ENCODE measurements around the gene SERPINE2. TPM values are rescaled to one million over a fixed set of nuclear protein-coding genes. Genes with fewer than 3 reads are reported as not detected.

Gene SERPINE2
- polyA plus RNA-seq, 1 experiment: 24.0 TPM

GRCh38 chr2:224033601-224034000, 5.5 kb downstream of the SERPINE2 start:
- CTCF ChIA-PET: no interaction called here

DNA sequence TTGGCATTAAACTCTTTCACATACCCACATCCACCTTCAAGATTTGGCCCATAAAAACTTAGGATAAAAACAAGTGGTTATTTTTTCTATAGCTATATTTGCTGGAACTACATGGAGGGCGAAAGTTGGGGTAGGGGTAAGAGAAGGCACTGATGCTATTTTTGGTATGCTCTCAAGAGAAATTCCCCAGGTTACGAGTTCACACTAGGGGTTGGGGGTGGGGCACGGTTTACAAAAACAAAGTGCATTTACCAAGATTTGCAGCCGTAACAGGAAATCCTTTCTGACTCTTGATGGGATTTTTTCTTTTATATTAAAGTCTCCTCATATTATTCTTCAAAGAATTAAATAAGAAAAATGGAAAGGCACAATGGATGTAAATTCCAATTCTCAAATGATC, 6.8 kb downstream of the SERPINE2 start:
- H3K9me3 ChIP-seq (ENCODE audit: control insufficient read depth, insufficient read depth, low read length): no peaks in the 10 kb centered on the region
- ChIA-PET CTCF (interaction anchor here (0.6 to 1.4 kb wide), 2 partner anchors 16 to 252 kb away, joined by 4 read pairs; no protein-coding TSS in a partner anchor), POLR2A (no interaction called here)
- no peaks in the 10 kb centered on the region for H3K27me3 ChIP-seq (ENCODE audit: control insufficient read depth, insufficient read depth, low read length)
- TF ChIP-seq CTCF (IDR thresholded peaks at IDR 0.05; ENCODE audit: low read depth, low read length): no peak
- H3K4me3 ChIP-seq (ENCODE audit: low read depth, low read length): no peak overlapping the region
- no peak overlapping the region for H3K27ac ChIP-seq (ENCODE audit: low read depth, low read length)
- DNase-seq (ENCODE audit: low read depth, low spot score): no peak

More at GRCh38 chr2:224033601-224034000, 5.5 kb downstream of the SERPINE2 start:
- no peak for TF ChIP-seq CTCF (IDR thresholded peaks at IDR 0.05; ENCODE audit: low read depth, low read length)
- no peak overlapping the region for H3K4me3 ChIP-seq (ENCODE audit: low read depth, low read length)
- no peaks in the 10 kb centered on the region for H3K9me3 ChIP-seq (ENCODE audit: control insufficient read depth, insufficient read depth, low read length)
- H3K27me3 ChIP-seq (ENCODE audit: control insufficient read depth, insufficient read depth, low read length): no peaks in the 10 kb centered on the region
- no peak overlapping the region for H3K27ac ChIP-seq (ENCODE audit: low read depth, low read length)
- DNase-seq (ENCODE audit: low read depth, low spot score): no peak
- POLR2A ChIA-PET: no interaction called here

DNA sequence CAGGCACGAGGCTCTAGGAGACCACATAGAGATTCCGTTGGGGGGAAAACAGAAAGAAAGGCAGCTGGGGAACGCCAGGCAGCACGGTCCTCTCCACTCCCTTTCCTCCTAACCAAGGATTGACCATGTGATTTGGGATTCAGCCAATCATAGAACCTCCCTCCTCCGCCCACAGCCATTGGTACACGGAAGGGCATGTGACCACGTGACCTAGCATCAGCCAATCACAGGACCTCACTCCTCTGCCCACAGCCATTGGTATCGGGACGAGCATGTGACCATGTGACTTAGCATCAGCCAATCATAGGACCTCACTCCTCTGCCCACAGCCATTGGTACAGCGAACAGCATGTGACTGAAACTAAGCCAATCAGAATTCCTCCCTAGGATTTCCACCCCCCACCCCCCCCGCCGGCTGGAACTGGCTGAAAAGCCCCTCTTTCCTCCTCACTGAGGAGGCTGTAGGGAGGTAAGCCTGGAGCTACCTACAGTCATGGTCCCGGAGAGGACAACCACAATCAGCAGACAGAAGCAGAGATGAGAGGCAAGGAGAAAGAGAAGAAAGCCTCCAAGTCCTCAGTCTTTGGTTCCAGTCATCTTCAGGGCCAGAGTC, 7.6 kb downstream of the SERPINE2 start:
- CTCF ChIA-PET: interaction anchor here (0.6 to 1.4 kb wide), 3 partner anchors 16 to 253 kb away, joined by 4 read pairs; no protein-coding TSS in a partner anchor
- H3K27me3 ChIP-seq (ENCODE audit: control insufficient read depth, insufficient read depth, low read length): no peaks in the 10 kb centered on the region
- H3K27ac ChIP-seq (ENCODE audit: low read depth, low read length): no peak overlapping the region
- TF ChIP-seq CTCF (IDR thresholded peaks at IDR 0.05; ENCODE audit: low read depth, low read length): no peak
- DNase-seq (ENCODE audit: low read depth, low spot score): no peak
- no peak overlapping the region for H3K4me3 ChIP-seq (ENCODE audit: low read depth, low read length)
- H3K9me3 ChIP-seq (ENCODE audit: control insufficient read depth, insufficient read depth, low read length): no peaks in the 10 kb centered on the region
- POLR2A ChIA-PET: no interaction called here

GRCh38 chr2:224030786-224031185, 8.3 kb downstream of the SERPINE2 start:
- Histone ChIP-seq H3K4me3 (ENCODE audit: low read depth, low read length) (no peak overlapping the region), H3K27me3 (ENCODE audit: control insufficient read depth, insufficient read depth, low read length) (no peaks in the 10 kb centered on the region), H3K9me3 (ENCODE audit: control insufficient read depth, insufficient read depth, low read length) (no peaks in the 10 kb centered on the region; the same call in 1 of the 2 replicates), H3K27ac (ENCODE audit: low read depth, low read length) (no peak overlapping the region)
- no peak for DNase-seq (ENCODE audit: low read depth, low spot score)
- no peak for TF ChIP-seq CTCF (IDR thresholded peaks at IDR 0.05; ENCODE audit: low read depth, low read length)
- CTCF ChIA-PET: no interaction called here
- POLR2A ChIA-PET: no interaction called here

- no peak for TF ChIP-seq CTCF (IDR thresholded peaks at IDR 0.05; ENCODE audit: low read depth, low read length)
- no peak overlapping the region for H3K27ac ChIP-seq (ENCODE audit: low read depth, low read length)
- POLR2A ChIA-PET: no interaction called here
- H3K9me3 ChIP-seq (ENCODE audit: control insufficient read depth, insufficient read depth, low read length): no peaks in the 10 kb centered on the region; the same call in 1 of the 2 replicates
- DNase-seq (ENCODE audit: low read depth, low spot score): no peak
- H3K4me3 ChIP-seq (ENCODE audit: low read depth, low read length): no peak overlapping the region
- CTCF ChIA-PET: no interaction called here
- no peaks in the 10 kb centered on the region for H3K27me3 ChIP-seq (ENCODE audit: control insufficient read depth, insufficient read depth, low read length)
Observed at GRCh38 chr2:224029876-224030275, 9.2 kb downstream of the SERPINE2 start.
